IPS-20b (cell line): ENCODE data around the gene ATMIN.

Experiments used
- H3K27ac ChIP-seq: one replicate; pipeline ENCODE4 v1.5.1; 2013; ENCODE audit warnings: low read length
- H3K27me3 ChIP-seq: 2 replicates; pipeline ENCODE4 v1.6.1; 2013; ENCODE audit warnings: mild to moderate bottlenecking, low read length, inconsistent platforms; ENCODE audit not compliant: insufficient read depth
- H3K36me3 ChIP-seq: 2 replicates; pipeline ENCODE4 v1.6.1; 2013; ENCODE audit warnings: low read depth, mild to moderate bottlenecking, inconsistent platforms, low read length, moderate library complexity; ENCODE audit not compliant: insufficient read depth
- H3K4me1 ChIP-seq: 2 replicates; pipeline ENCODE4 v1.6.1; 2013; ENCODE audit warnings: mild to moderate bottlenecking, control low read depth, inconsistent platforms, low read length, moderate library complexity; ENCODE audit not compliant: insufficient read depth
- H3K4me3 ChIP-seq: 2 replicates; pipeline ENCODE4 v1.5.1; 2013; ENCODE audit warnings: mild to moderate bottlenecking, low read length, inconsistent platforms
- H3K9ac ChIP-seq: 2 replicates; pipeline ENCODE4 v1.6.1; 2013; ENCODE audit warnings: low read depth, mild to moderate bottlenecking, inconsistent platforms, low read length, moderate library complexity
- H3K9me3 ChIP-seq: 2 replicates; pipeline ENCODE4 v1.6.1; 2013; ENCODE audit warnings: mild to moderate bottlenecking, low read depth, low read length, inconsistent platforms; ENCODE audit not compliant: insufficient read depth

Gene ATMIN

DNA sequence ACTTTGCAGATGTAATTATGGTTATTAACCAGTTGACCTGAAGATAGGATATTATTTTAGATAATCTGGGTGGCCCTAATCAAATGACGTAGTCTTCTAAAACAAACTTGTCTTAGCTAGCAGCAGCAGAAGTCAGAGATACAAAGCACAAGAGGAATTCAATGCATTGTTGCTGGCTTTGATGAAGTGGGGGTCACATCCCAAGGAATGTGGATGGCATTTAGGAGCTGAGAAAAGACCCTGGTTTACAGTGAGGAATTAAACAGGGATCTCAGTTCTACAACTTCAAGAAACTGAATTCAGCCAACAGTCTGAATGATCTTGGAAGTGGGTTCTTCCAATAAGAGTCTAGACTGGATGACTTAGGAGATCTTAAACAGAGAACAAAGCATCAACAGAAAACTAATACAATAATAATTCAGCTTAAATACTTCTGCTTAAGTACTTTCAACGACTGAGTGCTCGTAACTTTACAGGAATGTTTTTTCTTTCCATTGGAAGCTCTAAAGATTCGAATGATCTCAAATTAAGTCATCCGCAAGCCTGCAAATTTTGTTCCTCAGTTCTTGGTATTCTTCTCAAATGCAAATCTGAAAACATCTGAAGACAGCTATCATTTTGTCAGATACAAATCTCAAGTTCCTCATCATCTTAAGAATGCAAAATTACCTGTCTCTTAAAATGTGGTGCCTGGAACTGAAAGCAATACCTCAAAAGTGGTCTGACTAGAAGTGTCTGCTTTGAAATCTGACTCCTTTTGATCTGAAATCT, 38.1 kb downstream of the ATMIN start:
- H3K27me3 ChIP-seq = no peaks in the 10 kb centered on the region
- H3K9ac ChIP-seq = no peak overlapping the region; the same call in 1 of the 2 replicates
- no peaks in the 10 kb centered on the region for H3K36me3 ChIP-seq
- H3K27ac ChIP-seq = no peak overlapping the region
- H3K4me1 ChIP-seq = peaks cover 12% of the 10 kb centered on the region; the same call in 1 of the 2 replicates
- H3K9me3 ChIP-seq = no peaks in the 10 kb centered on the region
- no peak overlapping the region for H3K4me3 ChIP-seq

DNA sequence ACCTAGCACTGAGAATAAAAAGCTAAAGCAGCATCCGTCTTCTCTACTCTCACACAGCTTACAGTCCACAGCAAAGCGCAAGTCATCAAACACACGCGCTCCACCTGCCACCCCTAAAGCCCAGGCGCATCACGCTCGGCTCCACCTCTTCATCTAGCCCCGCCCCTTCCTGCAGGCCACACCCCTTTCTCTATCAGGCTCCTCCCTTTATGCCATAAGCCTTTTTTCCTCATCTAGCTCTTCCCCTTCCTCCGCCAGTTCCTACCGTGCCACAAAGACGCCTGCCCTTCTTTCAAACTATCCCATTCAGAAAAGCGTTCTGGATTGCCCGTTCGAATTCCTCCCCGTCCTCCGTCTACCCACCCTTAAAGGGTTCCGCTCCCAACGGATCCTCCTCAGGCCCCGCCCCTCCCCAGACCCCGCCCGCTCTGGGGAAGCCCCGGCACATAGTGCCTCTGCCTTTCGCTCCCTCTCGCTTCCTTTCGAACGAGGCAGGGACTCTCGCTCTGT, 41.0 kb downstream of the ATMIN start:
- no peak overlapping the region for H3K27ac ChIP-seq
- peaks cover 3% of the 10 kb centered on the region; the same call in 1 of the 2 replicates for H3K36me3 ChIP-seq
- H3K4me3 ChIP-seq = peak overlapping the region; percentile 82
- H3K9ac ChIP-seq = peak overlapping the region; percentile 92; the same call in 1 of the 2 replicates
- peaks cover 12% of the 10 kb centered on the region; the same call in 1 of the 2 replicates for H3K4me1 ChIP-seq
- no peaks in the 10 kb centered on the region for H3K27me3 ChIP-seq
- H3K9me3 ChIP-seq = no peaks in the 10 kb centered on the region

DNA sequence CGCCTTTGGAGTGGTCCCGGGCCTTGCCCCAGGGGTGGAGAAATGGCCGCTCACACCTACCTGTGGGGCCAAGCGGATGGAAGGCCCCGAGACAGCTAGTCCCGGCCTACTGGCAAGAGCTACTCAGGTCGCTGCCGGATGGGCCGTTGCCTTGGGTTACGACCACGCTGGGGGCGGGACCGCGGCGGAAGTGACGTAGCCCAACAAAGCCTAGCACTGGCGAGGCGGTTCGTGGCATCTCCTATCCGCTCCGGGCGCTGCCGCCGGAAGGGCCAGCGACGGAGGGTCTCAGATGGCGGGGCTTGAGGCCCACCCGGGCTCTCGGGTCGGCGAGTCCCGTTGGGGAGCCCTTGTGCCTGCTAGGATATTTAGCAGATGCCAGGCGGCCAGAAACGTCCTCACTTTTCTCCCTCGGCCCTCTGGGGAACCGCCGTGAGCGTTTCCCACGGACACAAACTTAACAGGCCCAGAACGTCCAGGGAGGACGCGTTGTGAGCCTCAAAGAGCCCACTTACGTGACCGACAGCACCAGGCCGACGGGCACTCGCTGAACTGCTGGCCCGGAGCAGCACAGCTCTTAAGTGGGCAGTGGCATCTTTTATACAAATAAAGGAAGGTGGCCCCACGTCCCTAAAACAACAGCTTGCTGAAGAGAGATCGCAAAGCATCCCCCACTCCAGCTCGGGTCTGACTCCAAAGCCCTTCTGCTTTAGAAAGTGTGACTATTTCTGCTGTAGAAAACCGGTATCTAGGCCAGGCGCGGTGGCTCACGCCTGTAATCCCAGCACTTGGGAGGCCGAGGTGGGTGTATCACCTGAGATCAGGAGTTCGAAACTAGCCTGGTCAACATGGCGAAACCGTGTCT, 41.7 kb downstream of the ATMIN start, which contains the start of gene C16orf46:
C16orf46 (minus strand) TSS at position 163 of the 865 bp plus-strand sequence. CDS start 13,283 bp downstream, outside the sequence.
- Histone ChIP-seq H3K4me1 (peaks cover 12% of the 10 kb centered on the region; the same call in 1 of the 2 replicates), H3K4me3 (peak within 1 kb of the TSS; percentile 82), H3K9ac (peak within 1 kb of the TSS; percentile 92), H3K36me3 (peaks cover 3% of the 10 kb centered on the region; the same call in 1 of the 2 replicates), H3K27ac (peak within 1 kb of the TSS; percentile 85), H3K27me3 (no peaks in the 10 kb centered on the region), H3K9me3 (no peaks in the 10 kb centered on the region)

DNA sequence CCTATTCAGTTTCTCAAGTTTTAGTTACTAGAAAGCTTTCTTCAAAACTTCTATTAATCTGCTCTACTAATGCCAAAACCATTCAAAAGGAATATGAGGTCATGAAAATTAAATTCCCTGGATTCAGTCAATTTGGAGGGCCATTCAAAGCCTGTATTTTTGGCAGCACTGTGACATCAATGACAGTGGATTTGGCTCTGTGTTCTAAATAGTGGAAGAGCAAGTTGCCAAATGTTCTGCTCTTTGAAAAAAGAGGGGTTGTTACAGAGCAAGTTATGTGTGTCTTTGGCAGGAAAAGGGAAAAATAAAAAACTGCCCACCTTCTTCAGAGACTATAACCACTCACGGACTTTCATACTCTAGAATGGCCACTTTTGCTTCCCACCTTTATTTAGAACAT, 44.6 kb downstream of the ATMIN start:
- H3K4me3 ChIP-seq = no peak overlapping the region
- no peaks in the 10 kb centered on the region for H3K9me3 ChIP-seq
- H3K9ac ChIP-seq = no peak overlapping the region
- no peak overlapping the region for H3K27ac ChIP-seq
- no peaks in the 10 kb centered on the region; the same call in 1 of the 2 replicates for H3K4me1 ChIP-seq
- no peaks in the 10 kb centered on the region for H3K27me3 ChIP-seq
- peaks cover 23% of the 10 kb centered on the region for H3K36me3 ChIP-seq

DNA sequence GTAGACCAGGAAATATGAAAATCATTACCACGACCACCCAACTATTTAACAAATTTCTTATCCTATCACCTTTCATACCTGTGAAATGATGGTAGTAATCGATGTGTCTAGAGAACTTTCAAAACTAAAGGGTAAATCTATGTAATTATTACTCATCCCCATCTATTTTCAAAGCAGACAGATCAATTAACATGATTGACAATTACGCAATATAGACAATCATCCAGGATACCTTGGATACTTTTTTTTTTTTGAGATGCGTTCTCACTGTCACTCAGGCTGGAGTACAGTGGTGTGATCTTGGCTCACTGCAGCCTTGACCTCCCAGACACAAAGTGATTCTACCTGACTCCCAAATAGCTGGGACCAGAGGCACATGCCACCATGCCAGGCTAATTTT, 45.4 kb downstream of the ATMIN start:
- no peak overlapping the region for H3K9ac ChIP-seq
- no peak overlapping the region for H3K27ac ChIP-seq
- H3K9me3 ChIP-seq = no peaks in the 10 kb centered on the region
- no peak overlapping the region for H3K4me3 ChIP-seq
- peaks cover 26% of the 10 kb centered on the region for H3K36me3 ChIP-seq
- H3K4me1 ChIP-seq = no peaks in the 10 kb centered on the region; the same call in 1 of the 2 replicates
- H3K27me3 ChIP-seq = no peaks in the 10 kb centered on the region

DNA sequence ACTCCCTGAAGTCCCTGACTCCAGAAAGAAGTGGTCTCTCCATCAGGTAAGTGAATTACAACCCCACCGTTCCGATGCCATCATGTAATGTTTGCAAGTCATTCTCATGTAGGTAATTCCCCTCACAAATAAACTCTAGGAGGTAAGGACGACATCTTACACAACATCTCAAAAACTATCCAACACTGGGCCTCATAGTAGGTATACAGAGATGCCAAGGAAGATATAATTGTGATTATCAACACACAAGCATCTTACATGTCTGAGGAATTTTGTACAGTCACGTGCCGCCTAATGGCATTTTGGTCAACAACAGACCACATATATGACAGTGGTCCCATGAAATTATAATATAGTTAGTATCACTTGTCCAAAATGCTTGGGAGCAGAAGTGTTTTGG, 53.2 kb downstream of the ATMIN start:
- H3K36me3 ChIP-seq = peaks cover 58% of the 10 kb centered on the region
- no peak overlapping the region for H3K9ac ChIP-seq
- no peaks in the 10 kb centered on the region for H3K27me3 ChIP-seq
- no peak overlapping the region for H3K4me3 ChIP-seq
- H3K4me1 ChIP-seq = no peaks in the 10 kb centered on the region
- H3K27ac ChIP-seq = no peak overlapping the region
- H3K9me3 ChIP-seq = no peaks in the 10 kb centered on the region

DNA sequence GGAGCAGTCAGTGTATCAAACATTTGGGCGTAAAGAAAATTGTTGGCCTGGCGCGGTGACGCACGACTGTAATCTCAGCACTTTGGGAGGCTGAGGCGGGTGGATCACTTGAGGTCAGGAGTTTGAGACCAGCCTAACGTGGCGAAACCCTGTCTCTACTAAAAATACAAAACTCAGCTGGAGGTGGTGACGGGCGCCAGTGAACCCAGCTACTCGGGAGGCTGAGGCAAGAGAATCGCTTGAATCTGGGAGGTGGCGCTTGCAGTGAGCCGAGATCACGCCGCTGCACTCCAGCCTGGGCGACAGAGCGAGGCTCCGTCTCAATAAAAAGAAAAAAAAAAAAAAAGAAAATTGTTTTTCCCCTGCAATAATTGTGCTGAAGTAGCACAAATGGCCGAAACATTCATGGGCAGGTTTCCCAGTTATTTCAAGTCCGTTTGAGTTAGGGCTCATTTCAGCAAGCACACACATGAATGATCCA, 59.2 kb downstream of the ATMIN start:
- Histone ChIP-seq H3K4me1 (no peaks in the 10 kb centered on the region), H3K9me3 (no peaks in the 10 kb centered on the region), H3K9ac (peak overlapping the region; percentile 89; the same call in 1 of the 2 replicates), H3K4me3 (peak overlapping the region; percentile 93), H3K27me3 (no peaks in the 10 kb centered on the region), H3K36me3 (peaks cover 22% of the 10 kb centered on the region), H3K27ac (no peak overlapping the region)

DNA sequence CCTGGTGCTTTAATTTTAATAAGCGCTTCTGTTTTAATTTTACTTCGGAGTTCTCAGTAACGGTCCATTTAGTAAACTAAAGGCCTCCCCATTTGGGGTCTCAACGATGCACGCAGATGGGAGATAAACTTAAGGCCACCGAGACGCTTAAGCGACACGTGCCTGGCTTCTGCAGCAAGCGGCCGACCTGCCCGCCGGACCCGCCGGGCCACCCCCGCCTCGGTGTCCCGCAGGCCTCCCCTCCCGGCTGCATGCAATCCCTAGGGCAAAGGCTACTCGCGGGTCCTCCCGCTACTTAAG, 60.0 kb downstream of the ATMIN start:
- no peak overlapping the region for H3K27ac ChIP-seq
- peak overlapping the region; percentile 89 for H3K9ac ChIP-seq
- H3K4me1 ChIP-seq = no peaks in the 10 kb centered on the region
- peaks cover 14% of the 10 kb centered on the region; the same call in 1 of the 2 replicates for H3K36me3 ChIP-seq
- peak overlapping the region; percentile 93 for H3K4me3 ChIP-seq
- H3K27me3 ChIP-seq = no peaks in the 10 kb centered on the region
- no peaks in the 10 kb centered on the region for H3K9me3 ChIP-seq

DNA sequence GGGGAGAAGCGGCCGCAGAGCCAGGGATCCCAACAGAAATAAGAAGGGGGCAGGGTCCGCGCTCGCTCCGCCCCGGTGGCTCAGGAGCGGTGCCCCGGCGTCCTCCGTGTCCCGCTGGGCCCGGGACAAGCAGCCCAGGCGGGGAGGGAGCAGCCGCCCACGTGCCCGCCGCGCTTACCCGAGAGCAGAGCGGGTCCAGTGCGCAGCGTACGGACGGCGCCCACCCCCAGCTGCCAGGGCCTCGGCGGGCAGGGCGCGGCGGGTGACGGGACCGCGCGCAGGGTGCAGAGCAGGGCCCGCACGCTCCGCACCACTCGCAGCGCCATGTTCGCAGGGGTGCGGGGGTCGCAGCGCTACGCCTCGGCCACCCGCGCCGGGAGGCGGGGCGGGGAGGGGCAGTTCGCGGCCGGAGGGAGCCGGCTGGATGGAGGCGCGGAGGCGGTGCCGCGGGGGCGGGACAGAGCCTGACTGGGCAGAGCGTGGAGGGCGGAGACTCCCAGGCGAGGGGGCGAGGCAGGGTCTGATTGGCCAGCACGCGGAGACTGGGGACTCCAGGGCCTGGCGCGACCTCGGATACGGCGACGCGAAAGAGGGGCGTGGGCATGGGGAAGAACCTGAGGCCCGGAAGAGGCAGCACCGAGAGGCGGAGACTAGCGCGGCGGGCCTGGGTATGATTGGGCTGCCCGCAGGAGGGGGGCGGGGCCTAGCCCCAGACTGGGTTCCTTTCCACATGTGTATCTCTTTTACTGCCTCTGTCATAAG, 60.5 kb downstream of the ATMIN start, which contains the start of gene GCSH:
GCSH (minus strand) TSS at position 443 of the 762 bp plus-strand sequence; CDS start at position 326, 117 bp downstream.
- H3K36me3 ChIP-seq = peaks cover 9% of the 10 kb centered on the region; the same call in 1 of the 2 replicates
- no peaks in the 10 kb centered on the region for H3K27me3 ChIP-seq
- no peaks in the 10 kb centered on the region for H3K4me1 ChIP-seq
- H3K9ac ChIP-seq = peak within 1 kb of the TSS; percentile 89
- no peaks in the 10 kb centered on the region for H3K9me3 ChIP-seq
- no peak within 1 kb of the TSS for H3K27ac ChIP-seq
- peak within 1 kb of the TSS; percentile 93 for H3K4me3 ChIP-seq

DNA sequence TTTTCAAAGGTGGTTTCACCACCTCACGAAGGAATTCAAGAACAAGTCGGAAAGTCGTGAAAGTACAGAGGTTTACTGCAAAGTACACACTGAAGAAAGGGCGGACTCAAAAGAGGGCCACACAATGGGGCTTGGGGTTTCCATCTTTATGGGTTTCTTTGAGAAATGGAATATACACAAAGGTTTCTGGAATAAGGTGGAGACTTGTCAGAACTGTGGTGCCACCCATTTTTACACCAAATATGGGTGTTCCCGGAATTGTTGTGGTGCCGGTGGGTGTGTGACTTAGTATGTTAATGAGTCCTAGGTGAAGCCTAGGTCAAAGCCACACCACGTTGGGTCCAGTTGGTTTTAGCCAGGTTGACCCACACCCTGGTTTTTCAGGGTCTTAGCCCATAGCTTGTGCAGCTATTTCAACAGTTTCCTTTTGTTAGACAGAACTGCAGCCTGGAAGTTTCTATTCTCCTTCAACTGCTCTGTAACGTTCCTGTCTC, 61.1 kb downstream of the ATMIN start:
- no peak overlapping the region for H3K27ac ChIP-seq
- no peak overlapping the region for H3K9ac ChIP-seq
- no peaks in the 10 kb centered on the region for H3K9me3 ChIP-seq
- peaks cover 7% of the 10 kb centered on the region; the same call in 1 of the 2 replicates for H3K36me3 ChIP-seq
- no peaks in the 10 kb centered on the region for H3K27me3 ChIP-seq
- peak overlapping the region; percentile 50 for H3K4me3 ChIP-seq
- H3K4me1 ChIP-seq = no peaks in the 10 kb centered on the region
